K562 (cell line): ENCODE results near the gene SLC9A3. TPM values are rescaled to one million over a fixed set of nuclear protein-coding genes. Genes with fewer than 3 reads are reported as not detected.

ENCODE experiments used
- ATAC-seq: fragments of 200-7000 bp; cut with Tn5 transposase; 3 replicates; pipeline ENCODE4 v1.9.1; 2020; ENCODE audit warnings: moderate library complexity
- BruUV-seq: library from RNA; stranded (reverse); fragments of 400-500 nt; replicated peaks from 2 replicates; lab custom pipeline; 2021; lab: Mats Ljungman, UMichigan
- CTCF ChIA-PET: fragments of 300-600 bp; formaldehyde crosslinking; extraction: SDS; loops from one replicate; lab custom pipeline; 2021; ENCODE audit warnings: low intra/inter-chr PET ratio; lab: Yijun Ruan, JAX
- POLR2A ChIA-PET: fragments of 300-600, 350-650 bp; sonication (Branson Sonifier 250); formaldehyde crosslinking; extraction: SDS; loops from one replicate; lab custom pipeline; 2021; ENCODE audit warnings: antibody characterized with exemption, inconsistent platforms; lab: Yijun Ruan, JAX
- DNase-seq, 4 experiments: peaks; one replicate each; pipeline versions ENCODE4 v3.0.0 to v3.0.0-alpha.2; 2011 to 2018; ENCODE audit warnings: low spot score in 3 of 4, mixed read lengths in 3 of 4; ENCODE audit errors: extremely low read depth in 1 of 4
- FAIRE-seq: peaks from 2 replicates; lab custom pipeline; 2011; peaks lifted over from hg19 to GRCh38; lab: Jason Lieb, UNC
- H2AFZ ChIP-seq: 2 replicates; pipeline ENCODE4 v1.6.0; 2011; ENCODE audit warnings: low read depth, low read length, control low read depth, inconsistent platforms
- H3K27ac ChIP-seq: fragments of 200-600 bp; 3 replicates; pipeline ENCODE4 v1.8.0; 2011; ENCODE audit warnings: low read depth, mild to moderate bottlenecking, control low read depth, inconsistent platforms, low read length, moderate library complexity, mixed read lengths; ENCODE audit errors: extremely low read depth
- H3K27me3 ChIP-seq, 2 experiments: fragments of 300-600 bp in 1 of 2; 2 replicates in 1 of 2; 3 replicates in 1 of 2; pipeline versions ENCODE4 v1.6.0 to v1.8.0; 2011; ENCODE audit warnings: inconsistent platforms in 2 of 2, low read length in 2 of 2, mild to moderate bottlenecking in 1 of 2, mixed read lengths in 1 of 2, moderate library complexity in 1 of 2; ENCODE audit not compliant: control insufficient read depth in 2 of 2, insufficient read depth in 2 of 2
- H3K36me3 ChIP-seq: fragments of 300-600 bp; 3 replicates; pipeline ENCODE4 v1.8.0; 2011; ENCODE audit warnings: mild to moderate bottlenecking, low read length, inconsistent platforms; ENCODE audit not compliant: control insufficient read depth, insufficient read depth
- H3K4me1 ChIP-seq, 2 experiments: fragments of 200-600 bp in 1 of 2; replicated peaks in 1 of 2; 2 replicates in 1 of 2; 3 replicates in 1 of 2; pipeline versions ENCODE4 v1.5.1 to v1.8.0; 2011; ENCODE audit warnings: inconsistent platforms in 2 of 2, low read length in 2 of 2, mild to moderate bottlenecking in 1 of 2, mixed read lengths in 1 of 2, moderate library complexity in 1 of 2; ENCODE audit not compliant: control insufficient read depth in 2 of 2, insufficient read depth in 2 of 2
- H3K4me2 ChIP-seq: 2 replicates; pipeline ENCODE4 v1.6.1; 2011; ENCODE audit warnings: low read length, control low read depth, inconsistent platforms, mixed read lengths; ENCODE audit not compliant: insufficient read depth
- H3K4me3 ChIP-seq: fragments of 200-600 bp; sonication (generic), shearing (Covaris generic); 2 replicates; pipeline ENCODE4 v1.5.1; 2016; ENCODE audit warnings: control low read depth, inconsistent platforms
- H3K79me2 ChIP-seq: fragments of 200-600 bp; 3 replicates; pipeline ENCODE4 v1.8.0; 2011; ENCODE audit warnings: low read length, inconsistent platforms; ENCODE audit not compliant: control insufficient read depth, insufficient read depth
- H3K9ac ChIP-seq, 2 experiments: 2 replicates each; pipeline versions ENCODE4 v1.6.0 to v1.6.1; 2011; ENCODE audit warnings: low read depth in 2 of 2, low read length in 2 of 2, control low read depth in 1 of 2, inconsistent platforms in 1 of 2, mild to moderate bottlenecking in 1 of 2, mixed read lengths in 1 of 2; ENCODE audit not compliant: insufficient read depth in 1 of 2
- H3K9me1 ChIP-seq: one replicate; pipeline ENCODE4 v1.6.0; 2011; ENCODE audit warnings: inconsistent platforms, mild to moderate bottlenecking, low read length, moderate library complexity; ENCODE audit not compliant: control insufficient read depth, insufficient read depth
- H3K9me3 ChIP-seq: replicated peaks from 2 replicates; pipeline ENCODE4 v1.5.1; 2011; ENCODE audit warnings: low read depth, low read length, inconsistent platforms; ENCODE audit not compliant: control insufficient read depth, insufficient read depth
- H4K20me1 ChIP-seq: replicated peaks from 2 replicates; pipeline ENCODE4 v1.6.1; 2011; ENCODE audit warnings: low read length, inconsistent platforms, mixed read lengths; ENCODE audit not compliant: control insufficient read depth, insufficient read depth
- E2F6 ChIP-seq, 2 experiments: IDR thresholded peaks; 2 replicates each; pipeline ENCODE4 v1.6.1; 2011; ENCODE audit warnings: borderline replicate concordance in 1 of 2, control low read depth in 1 of 2, low read depth in 1 of 2, low read length in 1 of 2, mild to moderate bottlenecking in 1 of 2, mixed read lengths in 1 of 2, moderate library complexity in 1 of 2; ENCODE audit not compliant: insufficient read depth in 1 of 2, insufficient read length in 1 of 2, poor library complexity in 1 of 2, severe bottlenecking in 1 of 2; ENCODE audit errors: extremely low read depth in 1 of 2
- EZH2 ChIP-seq: IDR thresholded peaks from 2 replicates; pipeline ENCODE4 v1.6.1; 2012; ENCODE audit warnings: low read depth, mild to moderate bottlenecking, inconsistent platforms, low read length, borderline replicate concordance
- L3MBTL2 ChIP-seq: fragments of 450-650 bp; IDR thresholded peaks from 2 replicates; pipeline ENCODE4 v1.6.1; 2016; ENCODE audit warnings: mild to moderate bottlenecking, moderate library complexity
- ZKSCAN3 ChIP-seq: fragments of 250-450 bp; sonication (Bioruptor Pico); IDR thresholded peaks from 2 replicates; pipeline ENCODE4 v1.4.0; 2020
- ZKSCAN8 ChIP-seq: fragments of 200-800 bp; sonication (Bioruptor generic); IDR thresholded peaks from 2 replicates; pipeline ENCODE4 v1.6.1; 2016; ENCODE audit warnings: missing genetic modification characterization, missing compliant biosample characterization
- WGBS: fragments of 100-300 bp; shearing (Covaris generic); methylation state at CpG from one replicate; pipeline ENCODE4 v1.1.6; 2016; ENCODE audit warnings: low coverage, mixed read lengths; ENCODE audit not compliant: insufficient coverage; ENCODE audit errors: missing lambda C conversion rate; 5-methylcytosine and 5-hydroxymethylcytosine counted together
- in situ Hi-C: fragments of 300-500 bp; cut with MboI; formaldehyde crosslinking; loops from 4 replicates; pipeline ENCODE4 v1.15.0; 2018; ENCODE audit warnings: inconsistent platforms, mixed read lengths
- intact Hi-C: fragments of 100-400 bp; cut with micrococcal nuclease; formaldehyde crosslinking; loops from 2 replicates; pipeline ENCODE4 v1.14.2; 2022
- polyA plus RNA-seq, 8 experiments: library from polyadenylated mRNA; depleted of rRNA in 4 of 8; stranded (reverse) in 5 of 8; unstranded in 3 of 8; fragments of >200 nt; fragmentation: Nextera tagmentation in 2 of 8; fragmentation: Illumina TruSeq in 1 of 8; extraction: Ambion mirVana in 2 of 8; extraction: Trizol in 1 of 8; gene quantifications; 2 replicates each; pipeline versions ENCODE4 v1.2.1 to v1.2.3, GENCODE V29; 2011 to 2014; ENCODE audit warnings: inconsistent platforms in 1 of 8, missing spikeins in 1 of 8
- total RNA-seq, 7 experiments: library from RNA; depleted of rRNA in 6 of 7; stranded (reverse); fragments of >200 nt in 6 of 7; fragmentation: Illumina TruSeq in 2 of 7; extraction: Trizol in 2 of 7; gene quantifications; 2 replicates each; pipeline versions ENCODE4 v1.2.1 to v1.2.3, GENCODE V29; 2011 to 2021; ENCODE audit warnings: low replicate concordance in 1 of 7

SLC9A3 gene
- total and polyA plus RNA-seq, 9 of the 15 experiments (the other 6 are each of a cell fraction or from before 2014, with no cell fraction given) = 1.5 to 5.8 (median 3.7) TPM; not detected in 2

GRCh38 chr5:493119-493701, 31.0 kb downstream of the SLC9A3 start:
- Histone ChIP-seq H3K9me3 (no peaks in the 10 kb centered on the region), H3K4me3 (no peak overlapping the region), H3K36me3 (no peaks in the 10 kb centered on the region), H3K27me3 (peaks cover 54 to 80% of the 10 kb centered on the region in 2 experiments), H2AFZ (no peak overlapping the region), H3K9me1 (no peaks in the 10 kb centered on the region), H4K20me1 (peaks cover 9% of the 10 kb centered on the region; the same call in 1 of the 2 replicates), H3K79me2 (no peaks in the 10 kb centered on the region), H3K27ac (no peak overlapping the region), H3K4me2 (no peak overlapping the region), H3K4me1 (peaks cover 0 to 68% of the 10 kb centered on the region in 2 experiments; a peak in 3 of 5 replicates), H3K9ac (no peak overlapping the region)
- ChIA-PET CTCF (no interaction called here), POLR2A (interaction anchor here (0.6 to 1.4 kb wide), 5 partner anchors 9 to 157 kb away, joined by 3 to 4 read pairs (median 3); no protein-coding TSS in a partner anchor)
- FAIRE-seq (no peak), ATAC-seq (peak; percentile 11; the same call in 1 of the 3 replicates), DNase-seq (no peak)
- intact Hi-C loops = no loop called here
- WGBS = 5% methylated on average over 26 of the region's 26 CpGs
- in situ Hi-C loops = no loop called here
- no TSS peak for BruUV-seq
- peak in 1 of 2 experiments; percentile 30 for TF ChIP-seq E2F6 (IDR thresholded peaks at IDR 0.05; ENCODE audit: borderline replicate concordance in 1 of 2, extremely low read depth in 1 of 2, insufficient read depth in 1 of 2, insufficient read length in 1 of 2, low read depth in 1 of 2, low read length in 1 of 2, poor library complexity in 1 of 2, severe bottlenecking in 1 of 2)
- TF ChIP-seq ZKSCAN8 (CRISPR knock-in tag) = no peak
- TF ChIP-seq ZKSCAN3 (CRISPR knock-in tag) = no peak
- peak; percentile 54; the same call in 1 of the 2 replicates for TF ChIP-seq EZH2
- 0 out of 2 replicates have a peak, but pooled peaks have one; percentile 14 for TF ChIP-seq L3MBTL2
